Measurements from ENCODE around the gene DOCK4. TPM values are rescaled to one million over a fixed set of nuclear protein-coding genes. Genes with fewer than 3 reads are reported as not detected.

The DOCK4 gene
- total and polyA plus RNA-seq, 2 donors from 2014 or later, result 3.2 to 38.9 TPM

DNA sequence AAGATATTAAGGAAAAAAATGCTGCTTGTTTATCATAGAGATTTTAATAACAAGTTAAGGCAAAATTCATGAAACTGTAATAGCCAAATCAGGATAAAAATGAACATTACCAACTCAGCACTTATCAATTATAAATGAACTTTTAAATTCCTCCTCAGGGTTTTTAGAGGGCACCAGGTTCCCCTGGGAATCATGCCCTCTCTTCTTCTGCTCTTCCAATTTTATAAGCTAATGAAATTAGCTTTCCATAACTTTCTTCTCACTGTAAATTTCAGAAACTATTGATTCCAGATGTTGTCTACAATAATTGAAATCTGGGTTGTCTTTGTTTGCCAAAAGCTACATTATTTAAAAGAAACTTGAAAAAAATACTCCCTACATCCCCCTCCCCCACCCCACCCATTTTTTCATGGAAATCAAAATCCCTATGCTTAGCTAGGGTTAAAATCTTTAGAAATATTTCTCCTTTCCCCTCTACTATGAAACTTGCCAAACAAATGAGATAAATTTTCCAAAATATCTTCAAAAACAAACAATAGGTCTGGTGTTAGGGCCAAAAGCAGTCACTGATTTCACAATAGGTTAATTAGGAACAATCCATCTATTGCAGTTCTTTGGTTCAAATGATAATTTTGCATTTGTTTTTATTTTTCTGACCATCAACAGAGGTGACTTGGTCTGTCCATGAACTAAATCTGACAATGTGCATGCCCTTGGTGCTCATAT, 187.7 kb downstream of the DOCK4 start:
- H3K27ac ChIP-seq (ENCODE audit: low read depth in 2 of 2, low read length in 2 of 2), result peak overlapping the region in 1 of 2 donors; percentile 10
- intact Hi-C loops (cut with DNase I), result no loop called here
- no peaks in the 10 kb centered on the region for H3K27me3 ChIP-seq (ENCODE audit: control insufficient read depth, insufficient read depth, low read length)
- H3K9me3 ChIP-seq (ENCODE audit: control insufficient read depth in 2 of 3, insufficient read depth in 1 of 3, low read length in 3 of 3), result no peaks in the 10 kb centered on the region
- DNase-seq, result no peak
- H3K9ac ChIP-seq (ENCODE audit: low read length in 3 of 3), result no peak overlapping the region
- no peaks in the 10 kb centered on the region for H3K4me1 ChIP-seq (ENCODE audit: control insufficient read depth in 2 of 3, insufficient read depth in 2 of 3, low read depth in 1 of 3, low read length in 3 of 3)
- no peaks in the 10 kb centered on the region for H3K36me3 ChIP-seq (ENCODE audit: control insufficient read depth in 2 of 3, insufficient read depth in 3 of 3, low read length in 3 of 3)
- FAIRE-seq, result no peak
- H3K4me3 ChIP-seq (ENCODE audit: low read length in 3 of 3), result no peak overlapping the region
- no peak for TF ChIP-seq CTCF (IDR thresholded peaks at IDR 0.05; ENCODE audit: borderline replicate concordance, extremely low read depth, insufficient read depth)

GRCh38 chr7:112015146-112015545, 191.1 kb downstream of the DOCK4 start:
- Histone ChIP-seq H3K4me1 (ENCODE audit: control insufficient read depth in 2 of 3, insufficient read depth in 2 of 3, low read depth in 1 of 3, low read length in 3 of 3) (peaks cover 0 to 7% (median 0%) of the 10 kb centered on the region in 3 donors), H3K36me3 (ENCODE audit: control insufficient read depth in 2 of 3, insufficient read depth in 3 of 3, low read length in 3 of 3) (no peaks in the 10 kb centered on the region), H3K9ac (ENCODE audit: low read length in 3 of 3) (no peak overlapping the region), H3K9me3 (ENCODE audit: control insufficient read depth in 2 of 3, insufficient read depth in 1 of 3, low read length in 3 of 3) (no peaks in the 10 kb centered on the region), H3K27me3 (ENCODE audit: control insufficient read depth, insufficient read depth, low read length) (no peaks in the 10 kb centered on the region), H3K27ac (ENCODE audit: low read depth in 2 of 2, low read length in 2 of 2) (no peak overlapping the region), H3K4me3 (ENCODE audit: low read length in 3 of 3) (no peak overlapping the region)
- DNase-seq (no peak), FAIRE-seq (no peak)
- no peak for TF ChIP-seq CTCF (IDR thresholded peaks at IDR 0.05; ENCODE audit: borderline replicate concordance, extremely low read depth, insufficient read depth)
- intact Hi-C loops (cut with DNase I), result no loop called here

- TF ChIP-seq CTCF (IDR thresholded peaks at IDR 0.05; ENCODE audit: borderline replicate concordance, extremely low read depth, insufficient read depth), result no peak
- Histone ChIP-seq H3K27ac (ENCODE audit: low read depth in 2 of 2, low read length in 2 of 2) (no peak overlapping the region), H3K36me3 (ENCODE audit: control insufficient read depth in 2 of 3, insufficient read depth in 3 of 3, low read length in 3 of 3) (no peaks in the 10 kb centered on the region), H3K27me3 (ENCODE audit: control insufficient read depth, insufficient read depth, low read length) (no peaks in the 10 kb centered on the region), H3K9ac (ENCODE audit: low read length in 3 of 3) (no peak overlapping the region), H3K9me3 (ENCODE audit: control insufficient read depth in 2 of 3, insufficient read depth in 1 of 3, low read length in 3 of 3) (no peaks in the 10 kb centered on the region), H3K4me3 (ENCODE audit: low read length in 3 of 3) (no peak overlapping the region), H3K4me1 (ENCODE audit: control insufficient read depth in 2 of 3, insufficient read depth in 2 of 3, low read depth in 1 of 3, low read length in 3 of 3) (peaks cover 0 to 7% (median 0%) of the 10 kb centered on the region in 3 donors)
- intact Hi-C loops (cut with DNase I), result no loop called here
- FAIRE-seq (no peak), DNase-seq (no peak)
Measured at GRCh38 chr7:112014347-112014746, 191.9 kb downstream of the DOCK4 start.

Measured in kidney (tissue), 14 donors.